HG03064 (cell line): ENCODE measurements around the gene JAK2.

Source experiments
- ATAC-seq: cut with Tn5 transposase; IDR thresholded peaks from one replicate; pipeline ENCODE4 v1.9.1; 2021; ENCODE audit warnings: low read depth; ENCODE audit not compliant: unreplicated experiment

JAK2 gene

DNA sequence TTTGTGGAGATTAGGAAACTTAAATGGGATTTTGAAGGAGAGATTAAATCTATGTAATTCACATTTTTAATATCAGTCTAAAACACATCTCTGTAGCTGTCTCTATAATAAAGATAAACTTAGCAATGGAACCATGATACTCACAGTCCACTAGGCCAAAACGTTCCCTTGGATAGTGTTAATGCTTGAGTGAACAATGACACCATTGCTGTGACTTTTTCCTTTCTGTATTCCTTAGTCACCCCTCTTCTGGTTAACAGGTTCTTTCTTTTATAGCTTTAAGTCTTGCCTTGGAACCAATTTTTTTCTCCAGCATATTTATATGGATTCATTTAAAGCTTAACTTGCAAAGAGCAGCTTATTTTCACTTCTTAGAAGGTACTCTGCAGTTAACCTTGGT is 137.0 kb downstream of the JAK2 start:
- no peak for ATAC-seq

DNA sequence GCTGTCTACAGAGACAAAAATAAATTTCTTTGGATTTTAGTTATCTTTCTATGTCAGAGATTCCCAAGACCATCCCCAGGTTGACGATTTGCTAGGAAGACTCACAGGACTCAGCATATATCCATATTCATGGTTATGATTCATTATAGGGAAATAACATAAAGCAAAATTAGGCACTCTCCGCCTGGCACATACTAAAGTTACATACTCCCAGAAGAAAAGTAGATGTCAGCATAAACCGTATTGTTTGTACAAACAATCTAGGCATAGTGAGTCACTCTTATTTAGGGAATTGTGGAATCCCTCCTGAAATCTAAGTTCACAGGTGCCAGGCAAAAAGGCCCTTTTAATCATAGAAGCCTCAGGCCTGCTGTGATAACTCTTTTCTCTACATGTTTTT is 137.4 kb downstream of the JAK2 start:
- no peak for ATAC-seq

DNA sequence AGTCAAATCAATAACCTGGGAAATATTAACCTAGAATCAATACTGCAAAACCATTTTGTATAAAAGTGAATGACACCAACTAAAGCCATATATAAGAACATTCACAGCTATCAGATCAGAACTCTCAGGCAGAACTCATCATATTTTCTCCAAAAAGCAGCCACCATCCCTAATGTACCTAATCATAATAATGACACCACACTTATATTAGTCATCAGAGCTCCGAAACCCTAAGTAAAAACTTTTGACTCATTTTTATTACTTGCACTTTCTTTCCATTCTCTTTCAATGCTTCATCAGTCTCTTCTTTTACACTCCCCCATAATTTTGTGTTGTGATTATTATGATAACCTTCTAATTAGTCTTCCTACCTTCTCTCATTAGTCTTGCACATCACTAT is 155.1 kb downstream of the JAK2 start:
- ATAC-seq: no peak

DNA sequence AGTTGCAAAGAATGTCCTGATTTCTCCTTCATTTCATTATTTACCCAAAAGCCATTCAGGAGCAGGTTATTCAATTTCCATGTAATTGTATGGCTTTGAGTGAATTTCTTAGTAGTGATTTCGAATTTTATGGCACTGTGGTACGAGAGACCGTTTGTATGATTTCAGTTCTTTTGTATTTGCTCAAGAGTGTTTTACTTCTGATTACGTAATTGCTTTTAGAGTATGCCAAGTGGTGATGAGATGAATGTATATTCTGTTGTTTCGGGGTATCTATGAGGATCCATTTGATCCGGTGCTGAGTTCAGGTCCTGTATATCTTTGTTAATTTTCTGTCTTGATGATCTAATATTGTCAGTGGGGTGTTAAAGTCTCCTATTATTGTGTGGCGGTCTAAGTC is 159.1 kb downstream of the JAK2 start:
- no peak for ATAC-seq

DNA sequence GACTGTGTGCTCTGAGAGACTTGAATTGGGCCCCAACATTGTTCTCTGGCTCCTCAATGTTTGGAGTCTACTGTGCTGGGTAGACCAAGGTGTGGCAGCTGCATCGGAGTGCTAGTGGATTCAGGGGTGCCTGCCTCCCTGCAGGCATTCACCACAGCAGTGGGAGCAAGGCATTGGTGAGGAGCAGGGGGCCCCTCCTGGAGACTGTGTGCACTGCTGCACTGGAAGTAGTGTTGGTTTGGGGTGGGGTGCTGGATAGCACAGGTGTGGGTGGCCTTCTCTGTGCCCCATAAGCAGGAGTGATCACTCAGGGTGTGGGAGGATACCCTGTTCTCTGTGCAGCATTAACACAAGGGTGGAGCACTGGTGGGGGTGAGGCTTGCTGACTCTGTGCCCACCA is 161.2 kb downstream of the JAK2 start:
- no peak for ATAC-seq
